ENCODE results near the gene HCRTR1. TPM values are rescaled to one million over a fixed set of nuclear protein-coding genes. Genes with fewer than 3 reads are reported as not detected.

HCRTR1 gene
- total and polyA plus RNA-seq, 2 donors (not counting 3 experiments of a cell fraction or from before 2014, with no cell fraction given): 0.93 to 1.5 TPM

DNA sequence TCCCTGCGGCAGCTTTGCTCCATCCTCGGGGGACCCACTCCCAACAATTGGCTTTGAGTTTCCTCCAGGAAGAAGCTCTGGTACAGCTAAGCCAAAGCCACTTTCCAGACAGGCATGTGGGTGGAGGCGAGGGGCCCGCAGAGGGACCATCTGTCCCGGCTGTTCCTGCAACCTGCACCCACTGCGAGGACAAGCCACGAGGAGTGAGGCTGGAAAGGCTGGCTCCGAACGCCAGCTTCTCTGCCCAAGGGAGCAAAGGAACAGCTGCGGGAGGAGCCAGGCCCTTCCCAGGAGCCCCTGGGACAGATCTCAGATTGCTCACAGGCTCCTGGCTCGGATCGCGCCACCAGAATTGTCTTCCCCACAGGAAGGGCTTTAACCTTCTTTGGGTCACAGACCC lies 55.5 kb downstream of the HCRTR1 start:
- peaks cover 13% of the 10 kb centered on the region for H3K4me1 ChIP-seq (ENCODE audit: control insufficient read depth, extremely low read depth, insufficient read depth, low read length)
- CTCF ChIA-PET: interaction anchor here (0.8 kb wide), 1 partner anchor 44 kb away, joined by 3 read pairs; no protein-coding TSS in a partner anchor
- intact Hi-C loops (cut with micrococcal nuclease) (no loop called here), dilution Hi-C loops (cut with MboI; ENCODE audit: extremely low pct_ligation_motif_present, low sequenced_read_pairs) (no loop called here)
- H3K4me2 ChIP-seq (ENCODE audit: insufficient read depth, low read length): no peak overlapping the region
- DNase-seq (ENCODE audit: low read depth, low spot score) (no peak), FAIRE-seq (no peak)
- no peak for TF ChIP-seq MYC (IDR thresholded peaks at IDR 0.05; ENCODE audit: low read depth, low read length)
- no peak for TF ChIP-seq FOS (IDR thresholded peaks at IDR 0.05; ENCODE audit: borderline replicate concordance, insufficient read depth, low read length)
- TF ChIP-seq JUN (IDR thresholded peaks at IDR 0.05; ENCODE audit: borderline replicate concordance, insufficient read depth, insufficient read length, low read depth): no peak
- TF ChIP-seq POLR2A (IDR thresholded peaks at IDR 0.05; ENCODE audit: low read depth, low read length): no peak
- no peak for TF ChIP-seq POLR2AphosphoS5 (IDR thresholded peaks at IDR 0.05; ENCODE audit: insufficient read depth, low read depth, low read length)
- TF ChIP-seq EZH2 (IDR thresholded peaks at IDR 0.05; ENCODE audit: borderline replicate concordance, low read depth, low read length, severe bottlenecking): no peak
- TF ChIP-seq GATA2 (IDR thresholded peaks at IDR 0.05; ENCODE audit: insufficient read depth, insufficient read length, low read depth, low read length): no peak
- H3K9me1 ChIP-seq (replicated peaks; ENCODE audit: control insufficient read depth, extremely low read depth, insufficient read depth, low read length): no peaks in the 10 kb centered on the region
- no peak overlapping the region for H3K9ac ChIP-seq (replicated peaks; ENCODE audit: extremely low read depth, insufficient read depth, low read length)
- H3K27ac ChIP-seq (ENCODE audit: insufficient read depth, low read depth, low read length): no peak overlapping the region
- no peaks in the 10 kb centered on the region for H3K9me3 ChIP-seq (replicated peaks; ENCODE audit: control insufficient read depth, insufficient read depth, low read length)
- H2AFZ ChIP-seq (ENCODE audit: low read depth, low read length): no peak overlapping the region
- no peaks in the 10 kb centered on the region for H3K27me3 ChIP-seq (ENCODE audit: control insufficient read depth in 2 of 2, insufficient read depth in 2 of 2, low read length in 2 of 2)
- no peaks in the 10 kb centered on the region for H3K79me2 ChIP-seq (ENCODE audit: control insufficient read depth, insufficient read depth, low read length)
- H3K36me3 ChIP-seq (ENCODE audit: control insufficient read depth in 2 of 2, extremely low read depth in 1 of 2, insufficient read depth in 2 of 2, low read length in 2 of 2): no peaks in the 10 kb centered on the region
- no TSS peak for BruUV-seq (replicated peaks)
- no peak overlapping the region for H3K4me3 ChIP-seq (replicated peaks in 1 of 3; ENCODE audit: insufficient read depth in 1 of 3, low read depth in 1 of 3, low read length in 3 of 3)
- H4K20me1 ChIP-seq (replicated peaks; ENCODE audit: control insufficient read depth, extremely low read depth, insufficient read depth, low read length): no peaks in the 10 kb centered on the region
- POLR2A ChIA-PET: no interaction called here

DNA sequence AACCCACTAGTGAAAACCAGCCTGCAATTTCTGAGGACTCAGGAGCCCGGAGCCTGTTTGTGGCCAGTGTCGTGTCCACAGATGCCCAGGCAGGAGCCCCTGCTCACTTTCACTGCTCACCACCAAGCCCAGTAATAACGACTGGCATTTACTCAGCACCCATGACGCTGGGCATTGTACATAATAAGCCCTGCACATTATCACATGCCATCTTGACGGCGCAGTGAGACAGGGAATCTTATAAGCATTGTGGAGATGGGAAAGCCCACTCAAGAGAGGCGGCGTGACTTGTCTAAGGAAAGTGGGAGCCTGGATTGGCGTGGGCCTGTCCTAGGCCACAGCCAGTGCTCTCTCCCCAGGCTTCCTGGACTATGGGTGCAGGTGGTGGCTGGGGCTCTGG lies 55.9 kb downstream of the HCRTR1 start:
- Histone ChIP-seq H3K4me3 (replicated peaks in 1 of 3; ENCODE audit: insufficient read depth in 1 of 3, low read depth in 1 of 3, low read length in 3 of 3) (no peak overlapping the region), H3K4me2 (ENCODE audit: insufficient read depth, low read length) (no peak overlapping the region), H3K9ac (replicated peaks; ENCODE audit: extremely low read depth, insufficient read depth, low read length) (no peak overlapping the region), H3K36me3 (ENCODE audit: control insufficient read depth in 2 of 2, extremely low read depth in 1 of 2, insufficient read depth in 2 of 2, low read length in 2 of 2) (no peaks in the 10 kb centered on the region), H3K4me1 (ENCODE audit: control insufficient read depth, extremely low read depth, insufficient read depth, low read length) (peaks cover 13% of the 10 kb centered on the region), H2AFZ (ENCODE audit: low read depth, low read length) (no peak overlapping the region), H3K9me3 (replicated peaks; ENCODE audit: control insufficient read depth, insufficient read depth, low read length) (no peaks in the 10 kb centered on the region), H3K27me3 (ENCODE audit: control insufficient read depth in 2 of 2, insufficient read depth in 2 of 2, low read length in 2 of 2) (no peaks in the 10 kb centered on the region), H4K20me1 (replicated peaks; ENCODE audit: control insufficient read depth, extremely low read depth, insufficient read depth, low read length) (no peaks in the 10 kb centered on the region), H3K79me2 (ENCODE audit: control insufficient read depth, insufficient read depth, low read length) (no peaks in the 10 kb centered on the region), H3K9me1 (replicated peaks; ENCODE audit: control insufficient read depth, extremely low read depth, insufficient read depth, low read length) (no peaks in the 10 kb centered on the region), H3K27ac (ENCODE audit: insufficient read depth, low read depth, low read length) (no peak overlapping the region)
- dilution Hi-C loops (cut with MboI; ENCODE audit: extremely low pct_ligation_motif_present, low sequenced_read_pairs): no loop called here
- POLR2A ChIA-PET: no interaction called here
- no peak for TF ChIP-seq GATA2 (IDR thresholded peaks at IDR 0.05; ENCODE audit: insufficient read depth, insufficient read length, low read depth, low read length)
- no peak for TF ChIP-seq JUN (IDR thresholded peaks at IDR 0.05; ENCODE audit: borderline replicate concordance, insufficient read depth, insufficient read length, low read depth)
- TF ChIP-seq, protein P1, sequence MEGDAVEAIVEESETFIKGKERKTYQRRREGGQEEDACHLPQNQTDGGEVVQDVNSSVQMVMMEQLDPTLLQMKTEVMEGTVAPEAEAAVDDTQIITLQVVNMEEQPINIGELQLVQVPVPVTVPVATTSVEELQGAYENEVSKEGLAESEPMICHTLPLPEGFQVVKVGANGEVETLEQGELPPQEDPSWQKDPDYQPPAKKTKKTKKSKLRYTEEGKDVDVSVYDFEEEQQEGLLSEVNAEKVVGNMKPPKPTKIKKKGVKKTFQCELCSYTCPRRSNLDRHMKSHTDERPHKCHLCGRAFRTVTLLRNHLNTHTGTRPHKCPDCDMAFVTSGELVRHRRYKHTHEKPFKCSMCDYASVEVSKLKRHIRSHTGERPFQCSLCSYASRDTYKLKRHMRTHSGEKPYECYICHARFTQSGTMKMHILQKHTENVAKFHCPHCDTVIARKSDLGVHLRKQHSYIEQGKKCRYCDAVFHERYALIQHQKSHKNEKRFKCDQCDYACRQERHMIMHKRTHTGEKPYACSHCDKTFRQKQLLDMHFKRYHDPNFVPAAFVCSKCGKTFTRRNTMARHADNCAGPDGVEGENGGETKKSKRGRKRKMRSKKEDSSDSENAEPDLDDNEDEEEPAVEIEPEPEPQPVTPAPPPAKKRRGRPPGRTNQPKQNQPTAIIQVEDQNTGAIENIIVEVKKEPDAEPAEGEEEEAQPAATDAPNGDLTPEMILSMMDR (IDR thresholded peaks at IDR 0.05; ENCODE audit: extremely low read depth in 1 of 2, insufficient read depth in 1 of 2, low read depth in 1 of 2, low read length in 2 of 2): no peak
- TF ChIP-seq, protein P2, sequence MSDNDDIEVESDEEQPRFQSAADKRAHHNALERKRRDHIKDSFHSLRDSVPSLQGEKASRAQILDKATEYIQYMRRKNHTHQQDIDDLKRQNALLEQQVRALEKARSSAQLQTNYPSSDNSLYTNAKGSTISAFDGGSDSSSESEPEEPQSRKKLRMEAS (IDR thresholded peaks at IDR 0.05; ENCODE audit: insufficient read depth, insufficient read length): no peak
- TF ChIP-seq POLR2A (IDR thresholded peaks at IDR 0.05; ENCODE audit: low read depth, low read length): no peak
- TF ChIP-seq POLR2AphosphoS5 (IDR thresholded peaks at IDR 0.05; ENCODE audit: insufficient read depth, low read depth, low read length): no peak
- TF ChIP-seq FOS (IDR thresholded peaks at IDR 0.05; ENCODE audit: borderline replicate concordance, insufficient read depth, low read length): no peak
- TF ChIP-seq MYC (IDR thresholded peaks at IDR 0.05; ENCODE audit: low read depth, low read length): no peak
- no peak for TF ChIP-seq EZH2 (IDR thresholded peaks at IDR 0.05; ENCODE audit: borderline replicate concordance, low read depth, low read length, severe bottlenecking)
- no TSS peak for BruUV-seq (replicated peaks)
- intact Hi-C loops (cut with micrococcal nuclease): no loop called here
- CTCF ChIA-PET: interaction anchor here (0.8 kb wide), 1 partner anchor 44 kb away, joined by 3 read pairs; no protein-coding TSS in a partner anchor
- no peak for DNase-seq (ENCODE audit: low read depth, low spot score)
- no peak for FAIRE-seq

Data from endothelial cell of umbilical vein (primary cell).